ENCODE data around the gene CLPTM1L. TPM values are rescaled to one million over a fixed set of nuclear protein-coding genes. Genes with fewer than 3 reads are reported as not detected.

The CLPTM1L gene
- total and polyA plus RNA-seq, 10 donors: 39.7 to 118 (median 94.9) TPM

GRCh38 chr5:1383344-1383743, 38.4 kb upstream of the CLPTM1L start:
- H3K9me3 ChIP-seq: peaks cover 0 to 7% (median 0%) of the 10 kb centered on the region in 8 donors
- TF ChIP-seq POLR2AphosphoS5 (IDR thresholded peaks at IDR 0.05): no peak
- TF ChIP-seq POLR2A (IDR thresholded peaks at IDR 0.05): no peak
- TF ChIP-seq CTCF (IDR thresholded peaks at IDR 0.05 in 8 of 11, conservative IDR thresholded peaks at IDR 0.05 in 3 of 11): no peak
- no peaks in the 10 kb centered on the region for H3K36me3 ChIP-seq
- H3K4me3 ChIP-seq: no peak overlapping the region
- peak; percentile 70 for DNase-seq
- intact Hi-C loops (cut with DNase I; ENCODE audit: low total_unique reads): loop anchor here (10.0 kb wide), 1 partner anchor 261 kb away; no protein-coding TSS in a partner anchor
- H3K4me1 ChIP-seq: peaks cover 5 to 39% (median 27%) of the 10 kb centered on the region in 6 donors
- 83 to 94% (median 85%) methylated on average over 13 to 17 of the region's 17 CpGs for WGBS, 5 donors
- H3K27ac ChIP-seq: no peak overlapping the region
- H3K27me3 ChIP-seq (replicated peaks in 1 of 7): peaks cover 0 to 39% (median 0%) of the 10 kb centered on the region in 7 donors

- intact Hi-C loops (cut with DNase I; ENCODE audit: low total_unique reads): loop anchor here (10.0 kb wide), 1 partner anchor 263 kb away; no protein-coding TSS in a partner anchor
Measured at GRCh38 chr5:1382248-1382700, 37.4 kb upstream of the CLPTM1L start.

GRCh38 chr5:1381370-1382247, 36.7 kb upstream of the CLPTM1L start:
- Histone ChIP-seq H3K36me3 (no peaks in the 10 kb centered on the region), H3K27me3 (replicated peaks in 1 of 7) (peaks cover 0 to 27% (median 0%) of the 10 kb centered on the region in 7 donors), H3K27ac (no peak overlapping the region), H3K4me3 (no peak overlapping the region), H3K4me1 (peaks cover 5 to 30% (median 21%) of the 10 kb centered on the region in 6 donors), H3K9me3 (peaks cover 0 to 7% (median 0%) of the 10 kb centered on the region in 8 donors)
- DNase-seq: peak; percentile 62
- WGBS, 5 donors: 88 to 93% (median 89%) methylated on average over 24 to 25 of the region's 25 CpGs
- TF ChIP-seq POLR2AphosphoS5 (IDR thresholded peaks at IDR 0.05) (no peak), POLR2A (IDR thresholded peaks at IDR 0.05) (no peak), CTCF (IDR thresholded peaks at IDR 0.05 in 8 of 11, conservative IDR thresholded peaks at IDR 0.05 in 3 of 11) (no peak)
- intact Hi-C loops (cut with DNase I; ENCODE audit: low total_unique reads): loop anchor here (10.0 kb wide), 1 partner anchor 263 kb away; no protein-coding TSS in a partner anchor

More at GRCh38 chr5:1382248-1382700, 37.4 kb upstream of the CLPTM1L start:
- Histone ChIP-seq H3K27ac (no peak overlapping the region), H3K9me3 (peaks cover 0 to 7% (median 0%) of the 10 kb centered on the region in 8 donors), H3K36me3 (no peaks in the 10 kb centered on the region), H3K4me3 (no peak overlapping the region), H3K27me3 (replicated peaks in 1 of 7) (peaks cover 0 to 33% (median 0%) of the 10 kb centered on the region in 7 donors), H3K4me1 (peaks cover 5 to 37% (median 27%) of the 10 kb centered on the region in 6 donors)
- DNase-seq: peak; percentile 69
- no peak for TF ChIP-seq POLR2A (IDR thresholded peaks at IDR 0.05)
- no peak for TF ChIP-seq CTCF (IDR thresholded peaks at IDR 0.05 in 8 of 11, conservative IDR thresholded peaks at IDR 0.05 in 3 of 11)
- TF ChIP-seq POLR2AphosphoS5 (IDR thresholded peaks at IDR 0.05): no peak
- 76 to 90% (median 86%) methylated on average over 13 to 18 of the region's 18 CpGs for WGBS, 5 donors

- DNase-seq: peak; percentile 76
- Histone ChIP-seq H3K4me1 (peaks cover 5 to 23% (median 17%) of the 10 kb centered on the region in 6 donors), H3K27me3 (replicated peaks in 1 of 7) (peaks cover 0 to 23% (median 0%) of the 10 kb centered on the region in 7 donors), H3K9me3 (peaks cover 0 to 7% (median 0%) of the 10 kb centered on the region in 8 donors), H3K36me3 (no peaks in the 10 kb centered on the region), H3K27ac (no peak overlapping the region), H3K4me3 (peak overlapping the region in 1 of 8 donors; percentile 52)
- 80 to 94% (median 89%) methylated on average over 6 to 12 of the region's 12 CpGs for WGBS, 5 donors
- intact Hi-C loops (cut with DNase I; ENCODE audit: low total_unique reads): loop anchor here (10.0 kb wide), 1 partner anchor 264 kb away; no protein-coding TSS in a partner anchor
- TF ChIP-seq CTCF (IDR thresholded peaks at IDR 0.05 in 8 of 11, conservative IDR thresholded peaks at IDR 0.05 in 3 of 11): no peak
- no peak for TF ChIP-seq POLR2A (IDR thresholded peaks at IDR 0.05)
- TF ChIP-seq POLR2AphosphoS5 (IDR thresholded peaks at IDR 0.05): no peak
Measured at GRCh38 chr5:1380910-1381309, 36.0 kb upstream of the CLPTM1L start.
